ENCODE measurements around the gene PPP4R3B.

PPP4R3B gene

GRCh38 chr2:55498582-55498981, 118.8 kb downstream of the PPP4R3B start:
- TF ChIP-seq CTCF (IDR thresholded peaks at IDR 0.05; ENCODE audit: control insufficient read depth, insufficient read depth, low read depth, low read length, missing control alignments) = no peak
- DNase-seq (ENCODE audit: low read depth) = no peak
- no peak overlapping the region for H3K4me3 ChIP-seq (ENCODE audit: control insufficient read depth, low read depth, low read length)
